ENCODE results near the gene NCOA4.

- TF ChIP-seq CTCF (IDR thresholded peaks at IDR 0.05; ENCODE audit: insufficient read depth, low read length): no peak
- no peak for TF ChIP-seq POLR2AphosphoS5 (IDR thresholded peaks at IDR 0.05; ENCODE audit: low read depth)
Observed at GRCh38 chr10:46062723-46063428, 32.5 kb upstream of the NCOA4 start.

Measured in HL-60 (cell line).